Neural crest cell (in vitro differentiated cells): ENCODE data around the gene NTRK2. TPM values are rescaled to one million over a fixed set of nuclear protein-coding genes. Genes with fewer than 3 reads are reported as not detected.

ENCODE experiments used
- DNase-seq: peaks from one replicate; pipeline ENCODE4 v3.0.0; 2021; ENCODE audit warnings: low read depth, mixed read lengths, low spot score
- H3K27ac Mint-ChIP-seq: one replicate; pipeline ENCODE4 v1.8.0; 2021; ENCODE audit warnings: mild to moderate bottlenecking, mixed read lengths; ENCODE audit not compliant: unreplicated experiment
- H3K27me3 Mint-ChIP-seq: 2 replicates; pipeline ENCODE4 v1.8.0; 2021; ENCODE audit warnings: low read depth, mild to moderate bottlenecking, mixed read lengths
- H3K36me3 Mint-ChIP-seq: 2 replicates; pipeline ENCODE4 v1.8.0; 2021; ENCODE audit warnings: low read depth, mild to moderate bottlenecking, mixed read lengths
- H3K4me1 Mint-ChIP-seq: 2 replicates; pipeline ENCODE4 v1.8.0; 2021; ENCODE audit warnings: mixed read lengths
- H3K4me3 Mint-ChIP-seq: one replicate; pipeline ENCODE4 v1.8.0; 2021; ENCODE audit warnings: mild to moderate bottlenecking, mixed read lengths
- H3K9me3 Mint-ChIP-seq: 2 replicates; pipeline ENCODE4 v1.8.0; 2021; ENCODE audit warnings: mixed read lengths
- total RNA-seq: library from RNA; stranded (reverse); gene quantifications from 2 replicates; pipeline ENCODE4 v1.2.1, GENCODE V29; 2021
- TF ChIP-seq, protein P1 (sequence below): fragments of 200-600 bp; sonication (generic); conservative IDR thresholded peaks from 2 replicates; pipeline ENCODE4 v1.5.0; 2021; ENCODE audit warnings: antibody characterized with exemption, mild to moderate bottlenecking

The NTRK2 gene
- total RNA-seq, 1 donor from 2014 or later = 20.6 TPM

DNA sequence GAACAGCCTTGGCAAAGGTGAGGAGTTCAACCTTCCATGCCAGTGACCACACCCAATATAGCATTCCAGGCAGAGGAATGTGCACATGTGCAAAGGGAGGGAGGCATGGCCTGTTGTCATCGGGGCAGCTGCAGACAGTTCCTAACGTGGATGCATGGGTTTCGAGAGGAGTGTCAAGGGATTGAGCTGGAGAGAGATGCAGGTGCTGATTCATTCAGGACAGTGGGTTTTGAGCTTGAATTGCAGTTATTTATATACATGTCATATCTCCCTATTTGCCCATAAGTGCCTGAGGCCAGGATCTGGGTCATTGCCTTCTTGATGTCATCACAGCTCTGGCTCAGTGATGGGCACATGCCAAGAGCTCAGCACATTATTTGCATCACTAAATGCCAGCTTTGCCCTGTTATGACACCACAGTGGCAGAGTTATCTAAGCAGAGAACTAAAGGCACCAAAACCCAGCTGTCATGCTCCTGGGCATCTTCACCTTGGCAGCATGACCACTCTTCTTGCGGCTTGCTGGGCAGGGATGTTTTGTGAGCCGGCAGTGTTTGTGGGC lies 278.0 kb downstream of the NTRK2 start:
- no peaks in the 10 kb centered on the region for H3K27me3 Mint-ChIP-seq
- H3K4me3 Mint-ChIP-seq = no peak overlapping the region
- peaks cover 7% of the 10 kb centered on the region for H3K36me3 Mint-ChIP-seq
- peaks cover 2% of the 10 kb centered on the region for H3K9me3 Mint-ChIP-seq
- peaks cover 36% of the 10 kb centered on the region for H3K4me1 Mint-ChIP-seq
- TF ChIP-seq, protein P1, sequence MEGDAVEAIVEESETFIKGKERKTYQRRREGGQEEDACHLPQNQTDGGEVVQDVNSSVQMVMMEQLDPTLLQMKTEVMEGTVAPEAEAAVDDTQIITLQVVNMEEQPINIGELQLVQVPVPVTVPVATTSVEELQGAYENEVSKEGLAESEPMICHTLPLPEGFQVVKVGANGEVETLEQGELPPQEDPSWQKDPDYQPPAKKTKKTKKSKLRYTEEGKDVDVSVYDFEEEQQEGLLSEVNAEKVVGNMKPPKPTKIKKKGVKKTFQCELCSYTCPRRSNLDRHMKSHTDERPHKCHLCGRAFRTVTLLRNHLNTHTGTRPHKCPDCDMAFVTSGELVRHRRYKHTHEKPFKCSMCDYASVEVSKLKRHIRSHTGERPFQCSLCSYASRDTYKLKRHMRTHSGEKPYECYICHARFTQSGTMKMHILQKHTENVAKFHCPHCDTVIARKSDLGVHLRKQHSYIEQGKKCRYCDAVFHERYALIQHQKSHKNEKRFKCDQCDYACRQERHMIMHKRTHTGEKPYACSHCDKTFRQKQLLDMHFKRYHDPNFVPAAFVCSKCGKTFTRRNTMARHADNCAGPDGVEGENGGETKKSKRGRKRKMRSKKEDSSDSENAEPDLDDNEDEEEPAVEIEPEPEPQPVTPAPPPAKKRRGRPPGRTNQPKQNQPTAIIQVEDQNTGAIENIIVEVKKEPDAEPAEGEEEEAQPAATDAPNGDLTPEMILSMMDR = no peak
- no peak for DNase-seq
- H3K27ac Mint-ChIP-seq = peak overlapping the region; percentile 14

DNA sequence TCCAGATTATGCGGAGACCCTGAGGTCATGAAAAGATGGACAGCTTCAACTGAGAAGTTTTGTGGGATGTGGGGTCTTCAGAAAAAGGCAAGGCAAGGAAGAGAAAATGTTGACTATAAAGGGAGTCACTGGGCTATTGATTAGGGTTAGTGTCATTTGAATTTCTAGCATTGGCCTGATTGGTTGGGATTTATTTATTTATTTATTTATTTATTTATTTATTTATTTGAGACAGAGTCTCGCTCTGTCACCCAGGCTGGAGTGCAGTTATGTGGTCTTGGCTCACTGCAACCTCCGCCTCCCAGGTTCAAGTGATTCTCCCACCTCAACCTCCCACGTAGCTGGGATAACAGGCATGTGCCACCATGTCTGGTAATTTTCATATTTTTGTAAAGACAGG lies 279.7 kb downstream of the NTRK2 start:
- Mint-ChIP-seq H3K4me1 (peaks cover 50% of the 10 kb centered on the region), H3K36me3 (peaks cover 7% of the 10 kb centered on the region), H3K4me3 (no peak overlapping the region), H3K27me3 (no peaks in the 10 kb centered on the region), H3K9me3 (peaks cover 2% of the 10 kb centered on the region), H3K27ac (no peak overlapping the region)
- DNase-seq = no peak
- TF ChIP-seq, protein P1 = no peak

DNA sequence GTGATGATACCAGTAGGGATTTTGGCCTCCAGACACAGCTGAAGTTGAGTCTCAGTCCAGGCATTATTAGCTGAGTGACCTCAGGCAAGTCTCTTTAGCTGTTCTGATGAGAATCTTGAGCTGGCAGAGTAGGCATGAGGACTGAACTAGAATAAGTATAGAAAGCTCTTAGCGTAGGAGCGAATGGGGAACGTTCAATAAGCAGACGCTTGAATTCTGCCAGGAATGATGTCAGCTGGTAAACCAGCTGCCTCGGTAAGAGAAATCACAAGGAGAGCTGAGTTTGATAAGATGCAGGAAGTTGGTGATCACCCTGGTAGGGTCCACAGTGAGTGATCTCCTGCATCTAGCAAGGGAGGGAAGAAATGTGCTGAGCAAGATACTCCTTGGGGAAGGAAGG lies 280.4 kb downstream of the NTRK2 start:
- no peak for DNase-seq
- no peaks in the 10 kb centered on the region for H3K27me3 Mint-ChIP-seq
- H3K4me1 Mint-ChIP-seq = peaks cover 53% of the 10 kb centered on the region
- H3K4me3 Mint-ChIP-seq = no peak overlapping the region
- H3K9me3 Mint-ChIP-seq = peaks cover 2% of the 10 kb centered on the region
- H3K27ac Mint-ChIP-seq = peak overlapping the region; percentile 64
- H3K36me3 Mint-ChIP-seq = peaks cover 7% of the 10 kb centered on the region
- TF ChIP-seq, protein P1 = no peak

DNA sequence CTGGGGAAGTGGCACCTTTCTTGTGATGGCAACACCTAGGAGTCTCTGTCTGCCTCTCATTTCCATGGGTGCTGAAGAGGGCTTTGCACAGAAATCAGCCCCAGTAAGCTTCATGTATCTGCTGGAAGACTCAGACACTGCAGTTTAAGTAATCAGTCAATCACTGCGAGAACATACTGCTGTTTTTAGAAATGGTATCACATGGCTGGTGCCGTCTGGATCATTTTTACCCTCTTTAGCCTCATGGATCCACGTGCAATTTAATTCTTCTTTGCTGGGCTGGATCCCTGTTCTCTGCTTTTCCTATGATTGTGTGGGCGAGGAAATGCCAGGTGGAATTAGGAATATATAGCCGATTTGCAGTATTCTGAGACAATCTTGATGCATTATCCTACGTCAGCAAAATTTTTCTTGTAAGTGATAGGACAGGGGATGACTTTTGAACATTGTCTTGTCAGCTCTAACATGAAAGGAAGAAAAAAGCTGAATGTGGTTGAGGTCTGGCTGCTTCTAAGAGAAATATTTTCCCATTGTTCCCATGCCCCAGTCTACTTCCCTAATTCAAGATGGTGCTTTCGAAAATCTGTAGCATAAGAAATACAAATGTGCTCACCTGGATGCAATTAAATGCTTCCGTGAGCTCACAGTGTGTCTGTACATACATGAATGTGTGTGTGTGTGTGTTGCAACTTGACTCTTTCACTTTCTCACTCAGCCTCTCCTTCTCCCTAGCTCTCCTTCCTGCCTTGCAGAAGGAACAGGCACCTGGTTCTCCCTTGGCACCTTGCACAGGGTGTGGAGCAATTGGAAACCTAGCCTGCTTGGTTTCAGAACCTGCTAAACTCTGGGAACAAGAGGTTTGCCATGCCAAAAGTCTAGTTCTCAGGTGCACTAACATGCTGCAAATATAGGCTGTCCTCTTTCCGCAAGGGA lies 281.6 kb downstream of the NTRK2 start:
- H3K4me3 Mint-ChIP-seq = no peak overlapping the region
- H3K4me1 Mint-ChIP-seq = peaks cover 42% of the 10 kb centered on the region
- DNase-seq = no peak
- TF ChIP-seq, protein P1 = no peak
- no peak overlapping the region for H3K27ac Mint-ChIP-seq
- H3K27me3 Mint-ChIP-seq = no peaks in the 10 kb centered on the region
- peaks cover 2% of the 10 kb centered on the region for H3K9me3 Mint-ChIP-seq
- peaks cover 6% of the 10 kb centered on the region for H3K36me3 Mint-ChIP-seq

DNA sequence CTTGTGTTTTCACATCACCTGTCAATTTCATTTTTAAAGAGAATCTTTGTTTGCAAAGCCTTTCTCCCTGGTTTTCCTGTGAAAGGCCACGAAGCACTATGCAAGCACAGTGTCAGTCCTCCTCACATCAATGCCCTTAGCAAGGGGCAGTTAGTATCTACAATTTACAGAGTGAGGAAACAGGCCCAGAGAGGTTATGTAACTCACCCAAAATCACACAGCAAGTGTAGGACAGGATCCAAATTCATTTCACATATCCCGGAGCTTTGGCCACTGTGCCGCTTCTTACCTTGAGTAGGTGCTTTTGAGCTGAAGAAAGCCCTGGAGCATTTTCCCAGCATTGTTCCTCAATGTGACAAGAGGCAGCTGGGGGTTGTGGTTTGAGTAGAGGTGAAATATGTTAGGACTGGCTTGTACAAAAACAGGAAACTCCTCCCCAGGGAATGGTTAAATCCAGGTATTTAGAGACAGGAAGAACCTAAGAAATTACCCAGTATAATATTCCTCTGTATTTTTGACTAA lies 283.8 kb downstream of the NTRK2 start:
- no peak for DNase-seq
- Mint-ChIP-seq H3K9me3 (peaks cover 6% of the 10 kb centered on the region), H3K27ac (no peak overlapping the region), H3K36me3 (peaks cover 11% of the 10 kb centered on the region), H3K4me1 (peaks cover 37% of the 10 kb centered on the region), H3K4me3 (no peak overlapping the region), H3K27me3 (no peaks in the 10 kb centered on the region)
- TF ChIP-seq, protein P1 = no peak
